ENCODE results near the gene POLR2C. TPM values are rescaled to one million over a fixed set of nuclear protein-coding genes. Genes with fewer than 3 reads are reported as not detected.

Gene POLR2C
- total RNA-seq, 4 donors from 2014 or later: 77.1 to 146 (median 101) TPM

GRCh38 chr16:57503366-57503765 is 40.9 kb downstream of the POLR2C start:
- Histone ChIP-seq H3K9me3 (no peaks in the 10 kb centered on the region), H3K27ac (no peak overlapping the region), H3K27me3 (peaks cover 0 to 6% of the 10 kb centered on the region in 2 donors), H3K4me1 (no peaks in the 10 kb centered on the region), H3K36me3 (no peaks in the 10 kb centered on the region), H3K4me3 (no peak overlapping the region)
- 52 to 65% methylated on average over 12 to 15 of the region's 15 CpGs for WGBS, 2 donors
- TF ChIP-seq POLR2A (IDR thresholded peaks at IDR 0.05) (no peak), EP300 (IDR thresholded peaks at IDR 0.05) (no peak), CTCF (IDR thresholded peaks at IDR 0.05) (no peak)
- no peak for DNase-seq (ENCODE audit: low spot score in 2 of 2)

- WGBS, 2 donors: 66 to 68% methylated on average over 6 of the region's 6 CpGs
Observed at GRCh38 chr16:57504001-57504400, 41.5 kb downstream of the POLR2C start.

DNA sequence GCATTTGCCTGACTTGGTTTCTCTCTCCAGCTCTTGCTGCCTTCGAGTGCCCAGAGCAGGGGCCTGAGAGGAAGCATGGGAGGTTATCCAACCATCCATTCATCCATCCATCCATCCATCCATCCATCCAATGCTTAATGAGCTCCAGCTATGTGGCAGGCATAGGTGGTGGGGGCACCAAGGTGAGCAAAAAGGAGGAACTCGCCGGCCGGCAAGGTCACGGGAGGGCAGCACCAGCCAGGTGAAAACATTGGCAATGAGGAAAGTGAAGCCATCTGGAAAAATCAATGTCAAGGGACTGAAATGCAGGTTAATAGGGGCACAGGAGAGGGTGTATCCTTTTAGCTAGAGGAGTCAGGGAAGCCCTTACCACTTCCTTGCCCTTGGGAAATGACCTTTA is 42.0 kb downstream of the POLR2C start:
- no peak for DNase-seq (ENCODE audit: low spot score in 2 of 2)
- WGBS, 2 donors: 75 to 89% methylated on average over 5 of the region's 5 CpGs
- Histone ChIP-seq H3K9me3 (no peaks in the 10 kb centered on the region), H3K27me3 (peaks cover 0 to 6% of the 10 kb centered on the region in 2 donors), H3K36me3 (no peaks in the 10 kb centered on the region), H3K27ac (no peak overlapping the region), H3K4me3 (no peak overlapping the region), H3K4me1 (no peaks in the 10 kb centered on the region)
- TF ChIP-seq POLR2A (IDR thresholded peaks at IDR 0.05): no peak
- no peak for TF ChIP-seq CTCF (IDR thresholded peaks at IDR 0.05)
- TF ChIP-seq EP300 (IDR thresholded peaks at IDR 0.05): no peak

More at GRCh38 chr16:57504001-57504400, 41.5 kb downstream of the POLR2C start:
- H3K4me1 ChIP-seq: no peaks in the 10 kb centered on the region
- no peak overlapping the region for H3K4me3 ChIP-seq
- no peak for TF ChIP-seq EP300 (IDR thresholded peaks at IDR 0.05)
- no peak for TF ChIP-seq POLR2A (IDR thresholded peaks at IDR 0.05)
- no peak for TF ChIP-seq CTCF (IDR thresholded peaks at IDR 0.05)
- DNase-seq (ENCODE audit: low spot score in 2 of 2): no peak
- H3K27ac ChIP-seq: no peak overlapping the region
- H3K27me3 ChIP-seq: peaks cover 0 to 6% of the 10 kb centered on the region in 2 donors
- H3K36me3 ChIP-seq: no peaks in the 10 kb centered on the region
- H3K9me3 ChIP-seq: no peaks in the 10 kb centered on the region

GRCh38 chr16:57505169-57505568 is 42.7 kb downstream of the POLR2C start:
- TF ChIP-seq POLR2A (IDR thresholded peaks at IDR 0.05) (no peak), CTCF (IDR thresholded peaks at IDR 0.05) (no peak), EP300 (IDR thresholded peaks at IDR 0.05) (no peak)
- H3K36me3 ChIP-seq: no peaks in the 10 kb centered on the region
- H3K27me3 ChIP-seq: peaks cover 0 to 6% of the 10 kb centered on the region in 2 donors
- 75% methylated on average over 6 of the region's 6 CpGs for WGBS, 2 donors
- DNase-seq (ENCODE audit: low spot score in 2 of 2): no peak
- H3K9me3 ChIP-seq: no peaks in the 10 kb centered on the region
- H3K4me1 ChIP-seq: no peaks in the 10 kb centered on the region
- no peak overlapping the region for H3K4me3 ChIP-seq
- no peak overlapping the region for H3K27ac ChIP-seq

GRCh38 chr16:57507136-57508034 is 44.9 kb downstream of the POLR2C start:
- no peak for DNase-seq (ENCODE audit: low spot score in 2 of 2)
- H3K4me1 ChIP-seq: no peaks in the 10 kb centered on the region
- no peaks in the 10 kb centered on the region for H3K9me3 ChIP-seq
- H3K4me3 ChIP-seq: no peak overlapping the region
- peaks cover 0 to 6% of the 10 kb centered on the region in 2 donors for H3K27me3 ChIP-seq
- H3K27ac ChIP-seq: no peak overlapping the region
- H3K36me3 ChIP-seq: peaks cover 0 to 10% (median 0%) of the 10 kb centered on the region in 3 donors
- WGBS, 2 donors: 53 to 58% methylated on average over 12 to 13 of the region's 13 CpGs
- TF ChIP-seq EP300 (IDR thresholded peaks at IDR 0.05) (no peak), POLR2A (IDR thresholded peaks at IDR 0.05) (no peak), CTCF (IDR thresholded peaks at IDR 0.05) (no peak)
